DND-41 (cell line): ENCODE measurements around the gene ATXN1.

Experiments used
- CTCF ChIP-seq: IDR thresholded peaks from 2 replicates; pipeline ENCODE4 v1.5.1; 2012; ENCODE audit warnings: borderline replicate concordance, low read length, moderate library complexity, mild to moderate bottlenecking; ENCODE audit not compliant: poor library complexity, severe bottlenecking; ENCODE audit errors: extremely low read depth
- EZH2 ChIP-seq: IDR thresholded peaks from 3 replicates; pipeline ENCODE4 v1.6.1; 2012; ENCODE audit warnings: borderline replicate concordance, low read depth, mild to moderate bottlenecking, moderate library complexity, low read length, inconsistent platforms; ENCODE audit not compliant: severe bottlenecking

GRCh38 chr6:16807956-16808355, 46.7 kb upstream of the ATXN1 start:
- TF ChIP-seq CTCF (no peak), EZH2 (no peak)
